MCF 10A (cell line): ENCODE data around the gene ANP32E. TPM values are rescaled to one million over a fixed set of nuclear protein-coding genes. Genes with fewer than 3 reads are reported as not detected.
"Not testable (repeated sequence)": the region's sequence is repeated elsewhere in the genome, so short reads cannot be mapped to it uniquely, and the experiment has no call there.

ENCODE experiments used
- BruUV-seq: library from RNA; stranded (reverse); fragments of 400-500 nt; replicated peaks from 2 replicates; lab custom pipeline; 2021; lab: Mats Ljungman, UMichigan
- CTCF ChIA-PET: fragments of 300-600 bp; sonication (Branson Sonifier 250); formaldehyde crosslinking; extraction: SDS; loops from one replicate; lab custom pipeline; 2021; ENCODE audit warnings: antibody characterized with exemption, inconsistent platforms; lab: Yijun Ruan, JAX
- POLR2A ChIA-PET: fragments of 300-600, 350-650 bp; sonication (Branson Sonifier 250); formaldehyde crosslinking; extraction: SDS; loops from one replicate; lab custom pipeline; 2020; ENCODE audit warnings: antibody characterized with exemption, inconsistent platforms; lab: Yijun Ruan, JAX
- DNase-seq: peaks from one replicate; pipeline ENCODE4 v3.0.0-alpha.2; 2018; ENCODE audit not compliant: unreplicated experiment
- H3K27ac Mint-ChIP-seq: one replicate; pipeline ENCODE4 v1.8.0; 2022; ENCODE audit warnings: mild to moderate bottlenecking, low read depth, mixed read lengths; ENCODE audit not compliant: unreplicated experiment
- H3K27me3 Mint-ChIP-seq: one replicate; pipeline ENCODE4 v1.8.0; 2022; ENCODE audit warnings: mixed read lengths; ENCODE audit not compliant: insufficient read depth, unreplicated experiment
- H3K36me3 Mint-ChIP-seq: one replicate; pipeline ENCODE4 v1.8.0; 2022; ENCODE audit warnings: mild to moderate bottlenecking, moderate library complexity, mixed read lengths; ENCODE audit not compliant: insufficient read depth, unreplicated experiment
- H3K4me1 Mint-ChIP-seq: one replicate; pipeline ENCODE4 v1.8.0; 2022; ENCODE audit warnings: mixed read lengths; ENCODE audit not compliant: insufficient read depth, unreplicated experiment
- H3K4me3 Mint-ChIP-seq: one replicate; pipeline ENCODE4 v1.8.0; 2022; ENCODE audit warnings: mild to moderate bottlenecking, moderate library complexity, mixed read lengths; ENCODE audit not compliant: unreplicated experiment
- H3K9me3 Mint-ChIP-seq: one replicate; pipeline ENCODE4 v1.8.0; 2022; ENCODE audit warnings: mixed read lengths; ENCODE audit not compliant: unreplicated experiment
- CTCF ChIP-seq: fragments of 200-600 bp; IDR thresholded peaks from one replicate; pipeline ENCODE4 v1.8.0; 2022; ENCODE audit warnings: antibody characterized with exemption, mild to moderate bottlenecking; ENCODE audit not compliant: unreplicated experiment
- intact Hi-C: fragments of 100-400 bp; cut with micrococcal nuclease; formaldehyde crosslinking; loops from 2 replicates; pipeline ENCODE4 v1.14.1; 2022
- total RNA-seq: library from RNA; stranded (reverse); gene quantifications from 2 replicates; pipeline ENCODE4 v1.2.3, GENCODE V29; 2022

ANP32E gene
- total RNA-seq, 1 experiment from 2014 or later = 67.3 TPM

GRCh38 chr1:150213170-150214098 is 22.5 kb downstream of the ANP32E start:
- CTCF ChIA-PET = interaction anchor here (0.6 to 2.4 kb wide), 4 partner anchors 8 to 320 kb away, joined by 3 to 12 read pairs (median 4); no protein-coding TSS in a partner anchor
- POLR2A ChIA-PET = interaction anchor here (0.5 to 2.3 kb wide), 14 partner anchors 9 to 326 kb away, joined by 3 to 10 read pairs (median 4); partner anchors contain the start of gene PLEKHO1

GRCh38 chr1:150212070-150212469 is 23.8 kb downstream of the ANP32E start:
- intact Hi-C loops = no loop called here
- CTCF ChIA-PET = interaction anchor here (2.4 kb wide), 1 partner anchor 25 kb away, joined by 12 read pairs; no protein-coding TSS in a partner anchor
- H3K9me3 Mint-ChIP-seq = no peaks in the 10 kb centered on the region
- H3K27ac Mint-ChIP-seq = no peak overlapping the region
- H3K27me3 Mint-ChIP-seq = no peaks in the 10 kb centered on the region
- DNase-seq = no peak
- H3K4me3 Mint-ChIP-seq = no peak overlapping the region
- POLR2A ChIA-PET = interaction anchor here (0.6 to 2.0 kb wide), 8 partner anchors 10 to 381 kb away, joined by 3 to 10 read pairs (median 4); partner anchors contain the start of gene PLEKHO1
- peaks cover 5% of the 10 kb centered on the region for H3K36me3 Mint-ChIP-seq
- no peak for TF ChIP-seq CTCF
- BruUV-seq = no TSS peak
- peaks cover 12% of the 10 kb centered on the region for H3K4me1 Mint-ChIP-seq

More at GRCh38 chr1:150213170-150214098, 22.5 kb downstream of the ANP32E start:
- peak overlapping the region; percentile 77 for H3K4me3 Mint-ChIP-seq
- BruUV-seq = TSS peak; percentile 42
- peak overlapping the region; percentile 91 for H3K27ac Mint-ChIP-seq
- no peaks in the 10 kb centered on the region for H3K27me3 Mint-ChIP-seq
- H3K36me3 Mint-ChIP-seq = peaks cover 5% of the 10 kb centered on the region
- intact Hi-C loops = no loop called here
- H3K4me1 Mint-ChIP-seq = peaks cover 12% of the 10 kb centered on the region
- peak; percentile 19 for TF ChIP-seq CTCF
- peak; percentile 95 for DNase-seq
- H3K9me3 Mint-ChIP-seq = no peaks in the 10 kb centered on the region

- H3K36me3 Mint-ChIP-seq = peaks cover 5% of the 10 kb centered on the region
- no TSS peak for BruUV-seq
- H3K27ac Mint-ChIP-seq = no peak overlapping the region
- no peaks in the 10 kb centered on the region for H3K9me3 Mint-ChIP-seq
- ChIA-PET CTCF (interaction anchor here (0.6 to 1.4 kb wide), 3 partner anchors 23 to 282 kb away, joined by 3 to 11 read pairs (median 3); no protein-coding TSS in a partner anchor), POLR2A (interaction anchor here (0.7 to 1.2 kb wide), 2 partner anchors 21 to 23 kb away, joined by 3 to 4 read pairs; no protein-coding TSS in a partner anchor)
- intact Hi-C loops = no loop called here
- no peak for DNase-seq
- peaks cover 12% of the 10 kb centered on the region for H3K4me1 Mint-ChIP-seq
- no peak for TF ChIP-seq CTCF
- no peaks in the 10 kb centered on the region for H3K27me3 Mint-ChIP-seq
- no peak overlapping the region for H3K4me3 Mint-ChIP-seq
These were observed 25.2 kb downstream of the ANP32E start for GRCh38 chr1:150210706-150211105.

GRCh38 chr1:150210091-150210490 is 25.8 kb downstream of the ANP32E start:
- H3K27me3 Mint-ChIP-seq = no peaks in the 10 kb centered on the region
- CTCF ChIA-PET = interaction anchor here (1.4 kb wide), 1 partner anchor 23 kb away, joined by 11 read pairs; no protein-coding TSS in a partner anchor

GRCh38 chr1:150208460-150208859 is 27.5 kb downstream of the ANP32E start:
- POLR2A ChIA-PET, CTCF ChIA-PET, H3K9me3 Mint-ChIP-seq, H3K27me3 Mint-ChIP-seq, H3K4me3 Mint-ChIP-seq, H3K4me1 Mint-ChIP-seq, intact Hi-C loops, BruUV-seq, DNase-seq, H3K27ac Mint-ChIP-seq, H3K36me3 Mint-ChIP-seq: not testable (repeated sequence)

More at GRCh38 chr1:150210091-150210490, 25.8 kb downstream of the ANP32E start:
- intact Hi-C loops = no loop called here
- POLR2A ChIA-PET = interaction anchor here (0.7 to 1.2 kb wide), 2 partner anchors 21 to 23 kb away, joined by 3 to 4 read pairs; no protein-coding TSS in a partner anchor
- peaks cover 5% of the 10 kb centered on the region for H3K36me3 Mint-ChIP-seq
- DNase-seq = no peak
- H3K4me3 Mint-ChIP-seq = no peak overlapping the region
- no peaks in the 10 kb centered on the region for H3K9me3 Mint-ChIP-seq
- no TSS peak for BruUV-seq
- H3K4me1 Mint-ChIP-seq = peaks cover 12% of the 10 kb centered on the region
- TF ChIP-seq CTCF = no peak
- H3K27ac Mint-ChIP-seq = no peak overlapping the region
